Chondrocyte (in vitro differentiated cells): ENCODE data around the gene OLA1. TPM values are rescaled to one million over a fixed set of nuclear protein-coding genes. Genes with fewer than 3 reads are reported as not detected.

Experiments
- DNase-seq: peaks from one replicate; pipeline ENCODE4 v3.0.0; 2021; ENCODE audit warnings: mixed read lengths, low spot score
- H3K27ac Mint-ChIP-seq: one replicate; pipeline ENCODE4 v1.8.0; 2021; ENCODE audit warnings: mild to moderate bottlenecking, moderate library complexity, mixed read lengths; ENCODE audit not compliant: unreplicated experiment
- H3K27me3 Mint-ChIP-seq: 2 replicates; pipeline ENCODE4 v1.8.0; 2021; ENCODE audit warnings: low read depth, mixed read lengths
- H3K36me3 Mint-ChIP-seq: 2 replicates; pipeline ENCODE4 v1.8.0; 2021; ENCODE audit warnings: low read depth, mixed read lengths
- H3K4me1 Mint-ChIP-seq: 2 replicates; pipeline ENCODE4 v1.8.0; 2021; ENCODE audit warnings: low read depth, mild to moderate bottlenecking, mixed read lengths
- H3K4me3 Mint-ChIP-seq: one replicate; pipeline ENCODE4 v1.8.0; 2021; ENCODE audit warnings: mild to moderate bottlenecking, moderate library complexity, mixed read lengths; ENCODE audit not compliant: unreplicated experiment
- H3K9me3 Mint-ChIP-seq: 2 replicates; pipeline ENCODE4 v1.8.0; 2021; ENCODE audit warnings: low read depth, mixed read lengths
- long read RNA-seq: library from polyadenylated mRNA; stranded (forward); transcript quantifications from one replicate; pipeline ENCODE4 v2.0.0, GENCODE V29; 2021
- total RNA-seq: library from RNA; stranded (reverse); gene quantifications from 3 replicates; pipeline ENCODE4 v1.2.1, GENCODE V29; 2021
- TF ChIP-seq, protein P1 (sequence below): fragments of 200-600 bp; sonication (generic); IDR thresholded peaks from 2 replicates; pipeline ENCODE4 v1.5.0; 2021; ENCODE audit warnings: antibody characterized with exemption, mild to moderate bottlenecking, moderate library complexity

The OLA1 gene
- 71.8 to 77.5 TPM (median 77.1 TPM) in 3 replicates for total RNA-seq
- long read RNA-seq, full-length matches to known transcripts, result 83 of 92 reads
- long read RNA-seq, partial matches to known transcripts, result 2 of 92 reads
- long read RNA-seq, other reads (novel, unspliced or antisense), result 7 of 92 reads

DNA sequence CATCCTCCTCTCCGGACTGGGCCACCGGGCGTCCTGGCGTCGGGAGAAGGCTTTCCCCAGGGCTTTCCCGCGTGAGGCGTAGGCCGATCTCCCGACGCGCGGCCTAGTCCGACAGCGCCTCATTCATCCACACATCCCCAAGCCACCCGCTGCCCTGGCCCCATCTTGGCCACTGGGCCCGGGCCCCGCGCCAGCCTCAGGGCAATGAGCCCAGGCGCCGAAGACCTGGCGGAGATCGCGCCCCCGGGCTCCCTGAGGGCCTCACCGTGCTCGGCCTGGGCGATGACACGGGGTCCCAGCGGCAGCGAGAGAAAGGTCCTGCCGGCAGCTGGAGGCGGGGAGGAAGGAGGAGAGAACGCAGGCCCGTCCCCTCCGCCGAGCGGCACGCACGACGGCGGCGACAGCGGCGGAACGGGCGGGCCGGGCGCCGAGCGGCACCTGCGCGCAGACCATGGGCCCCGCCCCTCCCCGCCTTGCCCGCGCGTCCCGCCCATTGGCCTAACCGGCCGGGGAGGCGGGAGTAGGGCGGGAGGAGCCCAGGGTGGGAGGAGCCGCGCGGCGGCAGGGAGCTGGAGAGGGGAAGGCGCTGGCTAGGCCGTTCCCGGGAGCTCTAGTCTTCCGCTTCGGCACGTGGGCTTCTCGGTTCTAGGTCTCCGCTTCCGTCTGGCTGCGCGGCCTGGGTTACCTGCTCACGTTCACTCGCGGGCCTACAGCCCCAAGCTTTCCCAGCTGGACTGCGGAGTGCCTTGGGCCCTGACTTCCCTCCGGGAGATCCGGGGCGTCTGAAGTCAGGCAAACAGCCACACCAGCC lies at the start of gene OLA1:
Gene OLA1, minus strand, starts transcription at position 346 of the 811 bp plus-strand sequence. CDS start 1,717 bp downstream, outside the sequence.
- H3K9me3 Mint-ChIP-seq, result no peaks in the 10 kb centered on the region
- H3K36me3 Mint-ChIP-seq, result peaks cover 9% of the 10 kb centered on the region
- peak; percentile 97 for DNase-seq
- peak within 1 kb of the TSS; percentile 87 for H3K27ac Mint-ChIP-seq
- peak within 1 kb of the TSS; percentile 85 for H3K4me3 Mint-ChIP-seq
- peaks cover 33% of the 10 kb centered on the region for H3K4me1 Mint-ChIP-seq
- TF ChIP-seq, protein P1, sequence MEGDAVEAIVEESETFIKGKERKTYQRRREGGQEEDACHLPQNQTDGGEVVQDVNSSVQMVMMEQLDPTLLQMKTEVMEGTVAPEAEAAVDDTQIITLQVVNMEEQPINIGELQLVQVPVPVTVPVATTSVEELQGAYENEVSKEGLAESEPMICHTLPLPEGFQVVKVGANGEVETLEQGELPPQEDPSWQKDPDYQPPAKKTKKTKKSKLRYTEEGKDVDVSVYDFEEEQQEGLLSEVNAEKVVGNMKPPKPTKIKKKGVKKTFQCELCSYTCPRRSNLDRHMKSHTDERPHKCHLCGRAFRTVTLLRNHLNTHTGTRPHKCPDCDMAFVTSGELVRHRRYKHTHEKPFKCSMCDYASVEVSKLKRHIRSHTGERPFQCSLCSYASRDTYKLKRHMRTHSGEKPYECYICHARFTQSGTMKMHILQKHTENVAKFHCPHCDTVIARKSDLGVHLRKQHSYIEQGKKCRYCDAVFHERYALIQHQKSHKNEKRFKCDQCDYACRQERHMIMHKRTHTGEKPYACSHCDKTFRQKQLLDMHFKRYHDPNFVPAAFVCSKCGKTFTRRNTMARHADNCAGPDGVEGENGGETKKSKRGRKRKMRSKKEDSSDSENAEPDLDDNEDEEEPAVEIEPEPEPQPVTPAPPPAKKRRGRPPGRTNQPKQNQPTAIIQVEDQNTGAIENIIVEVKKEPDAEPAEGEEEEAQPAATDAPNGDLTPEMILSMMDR, result peak; percentile 17
- H3K27me3 Mint-ChIP-seq, result no peaks in the 10 kb centered on the region

DNA sequence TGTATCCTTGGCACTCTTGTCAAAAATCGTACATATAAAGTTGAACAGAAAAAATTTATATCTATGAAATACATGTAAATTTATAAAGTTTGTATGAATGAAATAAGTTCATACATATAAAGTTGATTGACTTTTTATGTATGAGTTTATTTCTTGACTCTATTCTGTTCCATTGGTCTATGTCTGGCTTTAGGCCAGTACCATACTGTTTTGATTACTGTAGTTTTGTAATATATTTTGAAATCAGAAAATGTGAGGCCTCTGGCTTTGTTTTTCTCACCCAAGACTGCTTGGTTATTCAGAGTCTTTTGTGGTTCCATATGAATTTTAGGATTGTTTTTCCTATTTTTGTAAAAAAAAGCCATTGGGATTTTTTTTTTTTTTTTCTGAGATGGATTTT lies 44.6 kb upstream of the OLA1 start:
- Mint-ChIP-seq H3K27me3 (peaks cover 38% of the 10 kb centered on the region), H3K9me3 (peaks cover 17% of the 10 kb centered on the region), H3K36me3 (peaks cover 5% of the 10 kb centered on the region), H3K4me3 (no peak overlapping the region), H3K4me1 (no peaks in the 10 kb centered on the region), H3K27ac (no peak overlapping the region)
- no peak for DNase-seq
- TF ChIP-seq, protein P1, result no peak

DNA sequence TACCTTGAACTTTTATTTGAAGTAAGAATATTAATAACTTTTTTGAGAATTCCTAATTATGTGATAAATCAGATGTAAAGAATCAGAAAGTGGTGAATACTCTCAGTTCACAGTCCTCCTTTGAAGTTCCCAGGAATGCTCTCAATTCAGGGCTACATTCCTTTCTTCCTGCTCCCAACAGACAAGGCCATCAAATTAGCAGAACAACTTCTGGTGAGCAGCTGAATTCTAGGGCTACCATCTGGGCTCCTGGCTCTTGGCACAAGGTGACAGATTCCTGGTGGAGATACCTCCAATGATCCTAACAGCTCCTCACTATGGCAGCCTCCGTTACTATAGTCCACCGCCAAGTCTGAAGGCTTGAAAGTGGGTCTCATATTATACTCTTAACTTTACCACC lies 37.8 kb upstream of the OLA1 start:
- Mint-ChIP-seq H3K4me3 (no peak overlapping the region), H3K27ac (no peak overlapping the region), H3K9me3 (peaks cover 15% of the 10 kb centered on the region), H3K27me3 (peaks cover 42% of the 10 kb centered on the region), H3K36me3 (peaks cover 5% of the 10 kb centered on the region), H3K4me1 (no peaks in the 10 kb centered on the region)
- DNase-seq, result no peak
- TF ChIP-seq, protein P1, result no peak

- no peak for DNase-seq
- no peak overlapping the region for H3K4me3 Mint-ChIP-seq
- H3K36me3 Mint-ChIP-seq, result no peaks in the 10 kb centered on the region
- no peak overlapping the region for H3K27ac Mint-ChIP-seq
- TF ChIP-seq, protein P1, result no peak
- H3K27me3 Mint-ChIP-seq, result peaks cover 18% of the 10 kb centered on the region
- no peaks in the 10 kb centered on the region for H3K4me1 Mint-ChIP-seq
- H3K9me3 Mint-ChIP-seq, result peaks cover 2% of the 10 kb centered on the region
Measured at GRCh38 chr2:174282441-174282840, 34.1 kb upstream of the OLA1 start.

DNA sequence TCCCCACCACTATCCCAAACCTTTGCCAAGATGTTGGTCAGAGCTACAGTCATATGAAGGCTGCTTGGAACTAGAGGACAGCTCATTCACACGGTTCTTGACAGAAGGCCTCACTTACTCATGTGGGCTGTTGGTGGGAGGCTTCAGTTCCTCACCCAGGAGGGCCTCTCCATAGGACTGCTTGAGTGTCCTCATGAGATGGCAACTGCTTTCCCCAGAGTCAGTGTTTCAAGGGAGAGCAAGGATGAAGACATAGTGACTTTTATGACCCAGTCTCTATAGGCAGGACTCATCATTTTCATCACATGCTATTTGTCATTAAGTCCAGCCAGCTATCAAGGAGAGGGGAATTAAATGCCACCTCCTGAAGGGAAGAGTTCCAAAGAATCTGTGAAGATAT lies 33.4 kb upstream of the OLA1 start:
- DNase-seq, result no peak
- Mint-ChIP-seq H3K27ac (no peak overlapping the region), H3K9me3 (peaks cover 2% of the 10 kb centered on the region), H3K36me3 (no peaks in the 10 kb centered on the region), H3K27me3 (peaks cover 18% of the 10 kb centered on the region), H3K4me1 (no peaks in the 10 kb centered on the region), H3K4me3 (no peak overlapping the region)
- TF ChIP-seq, protein P1, result no peak
